CD4-positive, alpha-beta T cell treated with Interleukin-15 for 4 hours (primary cell): ENCODE data around the gene HOMER3.

Experiments used
- DNase-seq: peaks from one replicate; pipeline ENCODE4 v3.0.0-alpha.2; 2020; ENCODE audit warnings: low spot score

The HOMER3 gene

GRCh38 chr19:18940769-18941627 lies at the start of gene HOMER3:
Gene HOMER3 (minus strand): TSS chr19:18941217. CDS start chr19:18938982, 2,235 bp downstream.
- DNase-seq, result peak; percentile 74

- DNase-seq, result no peak
Observed at GRCh38 chr19:18990128-18990708, 49.2 kb upstream of the HOMER3 start.

- no peak for DNase-seq
Observed at GRCh38 chr19:18989316-18989715, 48.3 kb upstream of the HOMER3 start.

- no peak for DNase-seq
Observed at GRCh38 chr19:18987456-18987855, 46.4 kb upstream of the HOMER3 start.

- DNase-seq, result no peak
Observed at GRCh38 chr19:18985257-18985656, 44.2 kb upstream of the HOMER3 start.

GRCh38 chr19:18984251-18984650 lies 43.2 kb upstream of the HOMER3 start:
- DNase-seq, result no peak

GRCh38 chr19:18982669-18983068 lies 41.7 kb upstream of the HOMER3 start:
- no peak for DNase-seq

GRCh38 chr19:18980432-18981020 lies 39.5 kb upstream of the HOMER3 start:
- DNase-seq, result no peak

GRCh38 chr19:18978616-18979015 lies 37.6 kb upstream of the HOMER3 start:
- DNase-seq, result no peak

GRCh38 chr19:18975869-18976268 lies 34.9 kb upstream of the HOMER3 start:
- DNase-seq, result no peak

- DNase-seq, result no peak
Observed at GRCh38 chr19:18975011-18975410, 34.0 kb upstream of the HOMER3 start.

- DNase-seq, result no peak
Observed at GRCh38 chr19:18972851-18973250, 31.8 kb upstream of the HOMER3 start.

GRCh38 chr19:18972301-18972811 lies 31.3 kb upstream of the HOMER3 start:
- DNase-seq, result no peak

- DNase-seq, result no peak
Observed at GRCh38 chr19:18969931-18970659, 29.1 kb upstream of the HOMER3 start.

GRCh38 chr19:18967358-18968146 lies 26.5 kb upstream of the HOMER3 start:
- DNase-seq, result no peak

- no peak for DNase-seq
Observed at GRCh38 chr19:18966307-18966706, 25.3 kb upstream of the HOMER3 start.

GRCh38 chr19:18964121-18964520 lies 23.1 kb upstream of the HOMER3 start:
- no peak for DNase-seq

- DNase-seq, result no peak
Observed at GRCh38 chr19:18961767-18962620, 21.0 kb upstream of the HOMER3 start.

- DNase-seq, result no peak
Observed at GRCh38 chr19:18960370-18960769, 19.4 kb upstream of the HOMER3 start.

GRCh38 chr19:18955042-18955441 lies 14.0 kb upstream of the HOMER3 start:
- DNase-seq, result no peak

- no peak for DNase-seq
Observed at GRCh38 chr19:18954094-18954493, 13.1 kb upstream of the HOMER3 start.
